HepG2 (cell line): ENCODE results near the gene NUAK1.

ENCODE experiments used
- SIN3A ChIP-seq: IDR thresholded peaks from 2 replicates; pipeline ENCODE4 v1.6.1; 2011; ENCODE audit warnings: low read depth, mild to moderate bottlenecking, control low read depth, low read length, borderline replicate concordance
- STAT5B ChIP-seq: sonication (generic); formaldehyde crosslinking; IDR thresholded peaks from 2 replicates; pipeline ENCODE4 v1.4.0; 2020; ENCODE audit warnings: missing genetic modification reagents
- TF ChIP-seq, protein P1 (sequence below): sonication (generic); formaldehyde crosslinking; IDR thresholded peaks from 2 replicates; pipeline ENCODE4 v1.5.0; 2020; ENCODE audit warnings: missing genetic modification reagents, mild to moderate bottlenecking, borderline replicate concordance

DNA sequence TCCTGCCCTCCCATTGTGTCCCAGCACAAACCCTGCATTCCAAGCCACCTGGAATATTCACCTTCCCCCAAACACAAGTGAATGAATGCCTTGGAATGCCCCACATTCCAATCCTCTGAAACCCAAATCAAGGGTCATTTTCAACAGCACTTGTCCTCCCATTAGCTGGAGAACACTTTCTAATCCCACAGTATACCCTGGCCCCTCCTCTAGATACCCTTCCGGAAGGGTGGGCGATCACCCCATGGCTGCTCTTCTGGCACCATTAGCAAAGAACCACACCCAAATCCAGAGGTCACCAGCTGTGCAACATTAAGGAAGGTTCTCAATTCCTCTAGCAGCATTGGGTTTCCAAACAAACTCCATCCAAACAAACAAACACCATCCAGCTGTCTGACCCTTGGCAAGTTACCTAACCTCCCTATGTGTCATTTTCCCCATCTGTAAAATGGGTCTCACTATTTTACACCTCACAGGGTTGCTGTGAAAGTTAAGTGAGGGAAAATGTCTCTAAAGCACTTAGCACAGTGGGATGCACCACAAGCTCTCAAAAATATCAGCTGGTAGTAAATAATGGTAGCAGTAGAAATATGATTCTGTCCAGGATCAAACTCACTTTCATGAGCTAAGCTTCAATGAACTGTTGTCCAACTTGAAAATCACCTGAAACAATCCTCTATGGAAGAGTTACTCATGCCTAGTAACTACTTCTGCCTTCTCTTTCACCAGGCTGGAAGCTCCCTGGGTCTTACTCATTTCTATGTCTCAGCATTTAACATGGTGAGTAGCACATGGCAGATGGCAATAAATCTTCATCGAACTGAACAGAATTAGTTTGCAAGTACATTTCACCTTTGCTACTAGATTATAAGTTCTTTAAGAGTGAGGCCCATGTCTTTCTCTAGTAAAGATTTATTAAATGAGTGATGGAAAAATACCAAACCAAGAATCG is 5.3 kb downstream of the NUAK1 start:
- TF ChIP-seq SIN3A (no peak), STAT5B (no peak)
- TF ChIP-seq, protein P1, sequence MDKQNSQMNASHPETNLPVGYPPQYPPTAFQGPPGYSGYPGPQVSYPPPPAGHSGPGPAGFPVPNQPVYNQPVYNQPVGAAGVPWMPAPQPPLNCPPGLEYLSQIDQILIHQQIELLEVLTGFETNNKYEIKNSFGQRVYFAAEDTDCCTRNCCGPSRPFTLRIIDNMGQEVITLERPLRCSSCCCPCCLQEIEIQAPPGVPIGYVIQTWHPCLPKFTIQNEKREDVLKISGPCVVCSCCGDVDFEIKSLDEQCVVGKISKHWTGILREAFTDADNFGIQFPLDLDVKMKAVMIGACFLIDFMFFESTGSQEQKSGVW (CRISPR knock-in tag), result no peak
